ENCODE data around the gene MICALL2. TPM values are rescaled to one million over a fixed set of nuclear protein-coding genes. Genes with fewer than 3 reads are reported as not detected.

The MICALL2 gene
- total RNA-seq, 4 donors from 2014 or later = 67.6 to 181 (median 97.0) TPM

DNA sequence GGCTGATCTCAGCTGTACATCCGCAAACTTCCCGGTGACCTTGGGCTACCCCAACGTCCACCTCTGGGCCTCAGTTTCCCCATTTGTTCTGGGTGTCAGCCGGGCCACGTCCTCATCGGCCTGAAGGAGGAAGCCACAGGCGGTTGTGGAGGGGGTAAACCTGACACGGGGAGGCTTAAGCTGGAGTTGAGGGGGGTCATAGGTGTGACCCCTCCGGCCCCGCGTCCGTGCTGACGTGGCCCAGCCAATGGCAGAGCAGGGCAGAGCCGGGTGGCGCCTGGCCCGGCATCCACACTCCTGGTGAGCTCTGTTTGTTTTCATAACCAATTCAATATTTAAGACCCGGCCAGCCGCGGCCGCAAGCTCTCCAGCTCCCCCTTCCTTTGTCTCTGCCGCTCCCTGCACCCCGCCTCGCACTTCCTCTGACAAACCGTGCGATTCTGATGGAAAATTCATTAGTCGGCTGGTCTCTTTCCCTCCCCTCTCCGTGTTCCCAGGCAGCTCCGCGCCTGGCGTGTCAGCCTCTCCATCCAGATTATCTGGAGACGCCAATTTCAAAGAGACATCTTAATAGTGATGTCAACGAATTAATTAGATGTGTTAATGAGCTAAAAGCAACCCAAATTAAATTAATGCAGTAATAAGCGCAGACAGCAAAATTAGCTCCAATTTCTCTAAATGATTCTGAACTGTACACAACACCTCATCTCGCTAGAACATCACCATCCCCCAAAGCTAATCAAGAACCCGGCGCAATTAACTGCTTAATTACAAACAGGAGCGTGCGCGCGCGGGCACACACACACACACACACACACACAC, 55.4 kb downstream of the MICALL2 start:
- TF ChIP-seq, protein P1, sequence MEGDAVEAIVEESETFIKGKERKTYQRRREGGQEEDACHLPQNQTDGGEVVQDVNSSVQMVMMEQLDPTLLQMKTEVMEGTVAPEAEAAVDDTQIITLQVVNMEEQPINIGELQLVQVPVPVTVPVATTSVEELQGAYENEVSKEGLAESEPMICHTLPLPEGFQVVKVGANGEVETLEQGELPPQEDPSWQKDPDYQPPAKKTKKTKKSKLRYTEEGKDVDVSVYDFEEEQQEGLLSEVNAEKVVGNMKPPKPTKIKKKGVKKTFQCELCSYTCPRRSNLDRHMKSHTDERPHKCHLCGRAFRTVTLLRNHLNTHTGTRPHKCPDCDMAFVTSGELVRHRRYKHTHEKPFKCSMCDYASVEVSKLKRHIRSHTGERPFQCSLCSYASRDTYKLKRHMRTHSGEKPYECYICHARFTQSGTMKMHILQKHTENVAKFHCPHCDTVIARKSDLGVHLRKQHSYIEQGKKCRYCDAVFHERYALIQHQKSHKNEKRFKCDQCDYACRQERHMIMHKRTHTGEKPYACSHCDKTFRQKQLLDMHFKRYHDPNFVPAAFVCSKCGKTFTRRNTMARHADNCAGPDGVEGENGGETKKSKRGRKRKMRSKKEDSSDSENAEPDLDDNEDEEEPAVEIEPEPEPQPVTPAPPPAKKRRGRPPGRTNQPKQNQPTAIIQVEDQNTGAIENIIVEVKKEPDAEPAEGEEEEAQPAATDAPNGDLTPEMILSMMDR (IDR thresholded peaks at IDR 0.05) = no peak
- TF ChIP-seq EP300 (IDR thresholded peaks at IDR 0.05; ENCODE audit: low read depth) (no peak), POLR2A (IDR thresholded peaks at IDR 0.05) (no peak), POLR2AphosphoS5 (IDR thresholded peaks at IDR 0.05) (no peak)
- no peak overlapping the region for H3K27ac ChIP-seq
- H3K4me1 ChIP-seq = no peaks in the 10 kb centered on the region
- no peaks in the 10 kb centered on the region for H3K9me3 ChIP-seq
- WGBS, 2 donors (ENCODE audit: low coverage in 1 of 2) = 14 to 25% methylated on average over 15 to 39 of the region's 41 CpGs
- H3K27me3 ChIP-seq = peaks cover 98% of the 10 kb centered on the region
- H3K4me3 ChIP-seq = no peak overlapping the region
- intact Hi-C loops (cut with DNase I; ENCODE audit: low total_unique reads) = no loop called here
- no peak for DNase-seq
- no peaks in the 10 kb centered on the region for H3K36me3 ChIP-seq
- in situ Hi-C loops (cut with MboI; ENCODE audit: low pct_ligation_motif_present in 1 of 4, low pct_unique_long_range_greater_than_20kb in 1 of 4, low sequenced_read_pairs in 3 of 4) = no loop called here

DNA sequence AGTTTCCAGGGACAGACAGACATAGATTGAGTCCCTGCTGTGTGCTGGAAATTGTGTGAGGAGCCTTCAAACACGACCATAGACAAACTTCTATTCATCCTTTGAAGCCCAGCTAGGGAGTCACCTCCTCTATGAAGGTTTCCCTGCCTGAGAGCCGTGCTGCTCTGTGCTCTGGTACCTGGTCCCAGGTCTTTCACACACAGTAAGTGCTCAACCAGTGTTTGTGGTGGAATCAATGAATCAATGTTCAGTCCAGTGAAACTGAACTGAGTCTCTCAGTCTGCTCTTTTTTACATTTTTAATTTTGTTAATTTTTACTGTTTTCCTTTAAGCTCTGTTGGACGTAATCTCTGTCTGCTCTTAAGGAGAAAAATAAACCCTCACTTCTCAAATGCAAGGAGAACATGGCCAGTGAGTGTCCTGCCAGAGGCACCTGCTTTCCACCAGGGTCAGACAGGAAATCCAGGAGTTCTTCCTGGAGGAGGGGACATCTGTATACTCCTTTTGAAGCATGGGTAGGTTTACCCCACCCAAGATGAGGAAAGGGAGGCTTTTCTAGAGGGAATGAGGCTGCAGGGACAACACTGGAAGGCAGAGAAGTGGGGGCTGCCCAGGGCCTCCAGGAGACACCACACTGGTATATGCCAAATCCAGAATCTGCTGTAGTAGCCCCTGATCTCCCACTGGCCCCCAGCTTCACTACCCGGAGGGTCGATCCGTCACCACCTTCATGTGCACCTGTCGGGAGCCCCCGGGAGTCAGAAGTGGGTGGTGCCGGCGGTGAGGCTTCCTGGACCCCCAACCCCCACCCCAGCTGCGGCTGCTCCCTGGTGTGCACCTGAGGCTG, 56.3 kb downstream of the MICALL2 start:
- H3K4me1 ChIP-seq = no peaks in the 10 kb centered on the region
- 62 to 80% methylated on average over 1 to 3 of the region's 11 CpGs for WGBS, 2 donors (ENCODE audit: low coverage in 1 of 2)
- no peak overlapping the region for H3K4me3 ChIP-seq
- peaks cover 96% of the 10 kb centered on the region for H3K27me3 ChIP-seq
- intact Hi-C loops (cut with DNase I; ENCODE audit: low total_unique reads) = no loop called here
- TF ChIP-seq, protein P1 (IDR thresholded peaks at IDR 0.05) = no peak
- TF ChIP-seq POLR2A (IDR thresholded peaks at IDR 0.05) (no peak), EP300 (IDR thresholded peaks at IDR 0.05; ENCODE audit: low read depth) (no peak), POLR2AphosphoS5 (IDR thresholded peaks at IDR 0.05) (no peak)
- DNase-seq = no peak
- no peaks in the 10 kb centered on the region for H3K36me3 ChIP-seq
- no peak overlapping the region for H3K27ac ChIP-seq
- in situ Hi-C loops (cut with MboI; ENCODE audit: low pct_ligation_motif_present in 1 of 4, low pct_unique_long_range_greater_than_20kb in 1 of 4, low sequenced_read_pairs in 3 of 4) = no loop called here
- no peaks in the 10 kb centered on the region for H3K9me3 ChIP-seq

DNA sequence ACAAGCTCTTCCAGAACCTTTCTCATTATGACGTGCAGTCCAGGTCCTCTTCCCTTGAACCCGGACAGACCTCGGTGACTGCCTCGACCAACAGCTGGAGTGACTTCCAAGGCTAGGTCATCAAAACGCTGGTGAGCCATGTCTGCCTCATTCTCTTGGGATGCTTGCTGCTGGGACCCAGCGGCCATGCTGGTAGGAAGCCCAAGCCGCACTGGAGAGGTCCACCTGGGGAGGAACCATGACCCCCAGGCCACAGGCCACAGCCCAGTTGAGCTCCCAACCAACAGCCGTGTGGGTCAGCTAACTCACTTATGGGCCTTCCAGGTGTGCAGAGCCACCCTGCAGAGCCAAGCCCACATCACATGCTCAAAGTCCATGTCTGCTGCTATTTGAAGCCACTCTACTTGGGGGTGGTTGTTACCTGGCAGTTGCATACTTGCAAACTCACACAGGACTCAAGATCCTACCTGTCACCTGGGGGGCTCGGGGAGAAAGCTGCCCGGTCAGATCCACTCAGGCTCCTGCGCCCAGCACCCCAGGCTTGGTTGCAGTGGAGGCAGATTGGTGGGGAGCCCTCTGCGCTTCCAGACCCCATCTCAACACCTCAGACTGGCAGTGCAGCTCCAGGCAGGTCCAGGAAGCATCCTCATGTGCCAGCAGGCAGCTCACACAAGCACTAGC, 57.0 kb downstream of the MICALL2 start:
- no peaks in the 10 kb centered on the region for H3K4me1 ChIP-seq
- in situ Hi-C loops (cut with MboI; ENCODE audit: low pct_ligation_motif_present in 1 of 4, low pct_unique_long_range_greater_than_20kb in 1 of 4, low sequenced_read_pairs in 3 of 4) = no loop called here
- no peak overlapping the region for H3K4me3 ChIP-seq
- H3K9me3 ChIP-seq = no peaks in the 10 kb centered on the region
- WGBS, 2 donors (ENCODE audit: low coverage in 1 of 2) = 87 to 89% methylated on average over 5 to 12 of the region's 12 CpGs
- H3K36me3 ChIP-seq = no peaks in the 10 kb centered on the region
- intact Hi-C loops (cut with DNase I; ENCODE audit: low total_unique reads) = no loop called here
- TF ChIP-seq POLR2A (IDR thresholded peaks at IDR 0.05) = no peak
- no peak for TF ChIP-seq EP300 (IDR thresholded peaks at IDR 0.05; ENCODE audit: low read depth)
- TF ChIP-seq, protein P1 (IDR thresholded peaks at IDR 0.05) = no peak
- no peak for TF ChIP-seq POLR2AphosphoS5 (IDR thresholded peaks at IDR 0.05)
- H3K27me3 ChIP-seq = peaks cover 92% of the 10 kb centered on the region
- no peak overlapping the region for H3K27ac ChIP-seq
- no peak for DNase-seq

DNA sequence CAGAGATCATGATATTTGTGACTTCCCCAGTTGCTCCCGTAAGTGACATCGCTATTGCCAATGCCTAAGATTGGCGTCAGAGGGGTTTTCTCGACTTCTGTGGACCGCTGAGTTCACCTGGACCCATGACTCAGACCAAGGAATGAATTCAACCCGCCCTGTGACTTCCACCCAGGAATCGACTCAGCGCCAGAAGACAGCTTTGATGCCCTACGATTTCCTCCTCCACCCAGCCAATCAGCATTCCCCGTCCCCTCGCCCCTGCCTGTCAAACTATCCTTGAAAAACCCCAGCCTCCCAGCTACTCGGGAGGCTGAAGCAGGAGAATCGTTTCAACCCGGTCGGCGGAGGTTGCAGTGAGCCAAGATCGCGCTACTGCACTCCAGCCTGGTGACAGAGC, 58.3 kb downstream of the MICALL2 start:
- peaks cover 81% of the 10 kb centered on the region for H3K27me3 ChIP-seq
- no peaks in the 10 kb centered on the region for H3K9me3 ChIP-seq
- no peak overlapping the region for H3K4me3 ChIP-seq
- 63 to 72% methylated on average over 7 to 18 of the region's 18 CpGs for WGBS, 2 donors (ENCODE audit: low coverage in 1 of 2)
- no peak overlapping the region for H3K27ac ChIP-seq
- DNase-seq = no peak
- intact Hi-C loops (cut with DNase I; ENCODE audit: low total_unique reads) = no loop called here
- no peaks in the 10 kb centered on the region for H3K4me1 ChIP-seq
- H3K36me3 ChIP-seq = no peaks in the 10 kb centered on the region
- in situ Hi-C loops (cut with MboI; ENCODE audit: low pct_ligation_motif_present in 1 of 4, low pct_unique_long_range_greater_than_20kb in 1 of 4, low sequenced_read_pairs in 3 of 4) = no loop called here
- no peak for TF ChIP-seq POLR2A (IDR thresholded peaks at IDR 0.05)
